Effector memory CD4-positive, alpha-beta T cell (primary cell): ENCODE measurements around the gene CAMTA1.

Source experiments
- DNase-seq, 3 donors: peaks; one replicate each; pipeline ENCODE4 v3.0.0-alpha.2; 2020
- H3K27ac ChIP-seq: 2 replicates; pipeline ENCODE4 v1.7.0; 2013; ENCODE audit warnings: mild to moderate bottlenecking, low read length, moderate library complexity; ENCODE audit not compliant: insufficient read depth, poor library complexity, severe bottlenecking
- H3K27me3 ChIP-seq: replicated peaks from 2 replicates; pipeline ENCODE4 v1.7.0; 2013; ENCODE audit warnings: mild to moderate bottlenecking, low read length; ENCODE audit not compliant: insufficient read depth, control insufficient read depth, poor library complexity, severe bottlenecking
- H3K36me3 ChIP-seq: 2 replicates; pipeline ENCODE4 v1.7.0; 2013; ENCODE audit warnings: mild to moderate bottlenecking, low read length, moderate library complexity; ENCODE audit not compliant: control insufficient read depth, insufficient read depth
- H3K4me1 ChIP-seq: 2 replicates; pipeline ENCODE4 v1.7.0; 2013; ENCODE audit warnings: low read length, mild to moderate bottlenecking; ENCODE audit not compliant: control insufficient read depth, insufficient read depth, poor library complexity, severe bottlenecking
- H3K4me3 ChIP-seq: 2 replicates; pipeline ENCODE4 v1.7.0; 2013; ENCODE audit warnings: low read length, low read depth, mild to moderate bottlenecking; ENCODE audit not compliant: insufficient read depth, poor library complexity, severe bottlenecking
- H3K9me3 ChIP-seq: 2 replicates; pipeline ENCODE4 v1.7.0; 2013; ENCODE audit warnings: mild to moderate bottlenecking, low read length, moderate library complexity; ENCODE audit not compliant: control insufficient read depth

Gene CAMTA1

DNA sequence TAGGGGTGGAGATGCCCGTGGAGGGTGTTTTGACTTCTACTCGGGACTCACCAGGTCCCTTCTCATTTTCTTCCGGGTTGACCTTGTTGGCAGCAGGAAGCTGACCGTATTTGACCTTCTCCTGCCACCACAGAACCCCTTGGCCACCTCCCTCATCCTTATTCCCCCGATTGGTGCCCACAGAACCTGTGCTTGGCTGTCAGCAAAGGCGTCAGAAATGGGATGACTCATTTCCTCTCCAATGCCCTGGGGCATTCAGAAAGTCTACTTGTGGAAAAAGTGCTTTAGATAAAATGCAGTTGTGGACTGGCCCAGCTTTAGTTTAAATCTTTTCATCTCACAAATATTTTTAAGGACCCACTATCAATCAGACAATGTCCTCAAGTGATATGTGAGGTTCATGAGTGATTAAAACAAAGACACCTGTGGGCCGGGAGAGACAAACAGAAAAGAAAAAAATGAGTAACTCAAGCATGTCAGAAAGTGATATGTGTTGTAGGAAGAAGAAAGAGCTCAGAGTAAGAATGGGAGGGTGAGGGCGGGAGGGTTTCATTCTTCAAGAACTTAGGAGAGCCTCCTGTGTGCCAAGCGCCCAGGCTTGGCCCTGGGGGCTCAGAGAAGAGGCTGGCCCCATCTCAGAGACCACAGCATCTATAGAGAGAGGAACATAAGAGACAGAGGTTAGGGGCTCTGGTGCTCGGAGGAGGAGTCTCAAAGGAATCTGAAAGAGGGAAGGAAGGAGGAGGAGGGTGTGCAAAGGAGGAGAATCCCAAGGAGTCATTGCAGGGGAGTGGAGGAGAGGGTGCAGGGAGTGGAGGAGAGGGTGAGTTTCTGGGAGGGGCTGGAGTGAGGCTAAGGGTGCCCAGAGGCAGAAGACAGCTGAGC is 764.3 kb downstream of the CAMTA1 start:
- Histone ChIP-seq H3K4me1 (peaks cover 3% of the 10 kb centered on the region), H3K4me3 (no peak overlapping the region), H3K36me3 (no peaks in the 10 kb centered on the region), H3K27me3 (no peaks in the 10 kb centered on the region), H3K27ac (no peak overlapping the region), H3K9me3 (no peaks in the 10 kb centered on the region)
- no peak for DNase-seq

DNA sequence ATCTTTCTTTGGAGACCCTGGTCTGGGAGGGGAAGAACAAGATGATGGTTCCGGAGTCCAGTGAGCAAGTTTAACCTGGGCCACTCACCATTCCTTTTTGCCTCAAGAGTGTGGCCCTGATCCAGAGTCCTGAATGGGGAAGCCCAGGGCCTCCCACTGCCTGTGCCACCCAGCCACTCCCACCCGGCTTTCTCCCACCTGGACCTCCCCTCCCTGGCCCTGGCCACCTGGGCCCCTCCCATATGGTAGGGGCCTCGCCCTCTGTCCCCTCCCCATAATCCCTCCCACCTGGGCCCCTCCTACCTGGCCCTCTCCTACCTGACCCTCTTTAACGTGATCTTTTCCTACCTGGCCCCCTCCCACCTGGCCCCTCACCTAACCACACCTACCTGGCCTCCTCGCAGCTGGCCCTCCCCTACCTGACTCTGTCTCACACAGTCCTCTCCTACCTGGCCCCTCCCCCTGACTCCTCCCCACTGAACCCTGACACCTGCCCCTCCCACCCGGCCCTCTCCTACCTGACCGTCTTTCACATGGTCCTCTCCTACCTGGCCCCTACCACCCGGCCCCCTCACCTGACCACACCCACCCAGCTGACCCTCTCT is 765.1 kb downstream of the CAMTA1 start:
- no peaks in the 10 kb centered on the region for H3K27me3 ChIP-seq

DNA sequence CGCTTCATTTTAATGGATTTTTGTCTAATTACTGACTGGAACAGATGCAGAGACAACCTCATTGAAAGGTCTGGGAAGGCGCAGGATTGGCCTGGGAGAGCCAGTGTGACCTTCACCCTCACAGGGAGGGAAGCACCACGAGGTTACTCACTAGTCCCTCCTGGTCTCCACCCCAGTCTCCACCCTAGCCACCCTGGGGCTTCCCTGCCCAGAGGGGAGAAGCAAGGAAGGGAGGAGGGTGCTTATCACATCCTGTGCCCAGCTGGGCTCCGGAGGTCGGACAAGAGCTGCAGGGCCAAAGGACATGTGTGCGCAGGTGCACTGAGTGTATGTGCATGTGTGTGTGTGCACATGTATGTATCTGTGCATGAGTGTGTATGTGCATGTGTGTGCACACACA is 765.7 kb downstream of the CAMTA1 start:
- no peak for DNase-seq
- Histone ChIP-seq H3K27ac (no peak overlapping the region), H3K9me3 (no peaks in the 10 kb centered on the region), H3K4me1 (peaks cover 3% of the 10 kb centered on the region), H3K36me3 (no peaks in the 10 kb centered on the region), H3K27me3 (no peaks in the 10 kb centered on the region), H3K4me3 (no peak overlapping the region)

More for the DNA sequence above, 765.1 kb downstream of the CAMTA1 start:
- H3K27ac ChIP-seq, result no peak overlapping the region
- no peaks in the 10 kb centered on the region for H3K9me3 ChIP-seq
- peaks cover 3% of the 10 kb centered on the region for H3K4me1 ChIP-seq
- no peak for DNase-seq
- no peak overlapping the region for H3K4me3 ChIP-seq
- H3K36me3 ChIP-seq, result no peaks in the 10 kb centered on the region

DNA sequence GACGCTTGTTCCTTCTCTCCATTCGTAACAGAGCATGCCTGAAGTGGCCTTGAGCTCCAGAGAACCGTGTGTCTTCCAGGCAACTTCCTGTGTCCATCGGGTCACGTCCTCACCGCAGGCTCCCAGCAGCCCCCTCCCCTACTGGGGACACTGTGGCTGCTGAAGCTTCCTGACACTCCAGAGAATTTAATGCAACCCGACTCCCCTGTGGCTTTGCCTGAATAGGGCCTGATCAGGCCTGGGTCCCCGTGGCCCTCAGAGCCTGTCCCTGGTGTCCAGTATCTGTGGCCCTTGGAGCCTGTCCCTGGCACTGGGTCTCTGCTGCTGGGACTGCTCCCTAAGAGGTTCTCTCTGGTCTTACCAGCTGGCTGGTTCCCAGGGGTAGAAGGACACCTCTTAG is 766.2 kb downstream of the CAMTA1 start:
- Histone ChIP-seq H3K27me3 (no peaks in the 10 kb centered on the region), H3K9me3 (no peaks in the 10 kb centered on the region), H3K4me1 (peaks cover 3% of the 10 kb centered on the region), H3K27ac (no peak overlapping the region), H3K4me3 (no peak overlapping the region), H3K36me3 (no peaks in the 10 kb centered on the region)
- no peak for DNase-seq

DNA sequence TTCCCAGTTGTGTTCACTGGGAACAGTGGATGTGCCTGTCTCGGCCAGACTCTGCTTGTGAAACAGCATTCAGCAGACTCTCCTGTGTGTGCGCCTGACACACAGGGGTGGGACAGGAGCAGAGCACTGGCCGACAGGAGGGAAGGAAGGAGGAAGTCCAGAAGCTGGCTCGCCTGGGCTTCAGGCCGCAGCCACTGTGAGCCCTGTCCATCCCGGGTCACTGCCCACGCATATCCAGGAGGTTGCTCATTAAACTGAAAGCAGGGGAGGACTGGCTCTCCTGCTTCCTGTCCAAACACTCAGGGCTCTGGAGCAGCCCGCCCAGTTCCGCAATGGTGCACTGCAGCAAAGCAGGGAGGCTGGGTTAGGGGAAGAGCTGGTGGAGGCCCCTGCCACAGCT is 767.1 kb downstream of the CAMTA1 start:
- H3K9me3 ChIP-seq, result no peaks in the 10 kb centered on the region
- DNase-seq, result no peak
- peaks cover 3% of the 10 kb centered on the region for H3K4me1 ChIP-seq
- no peaks in the 10 kb centered on the region for H3K36me3 ChIP-seq
- no peak overlapping the region for H3K4me3 ChIP-seq
- H3K27me3 ChIP-seq, result no peaks in the 10 kb centered on the region
- no peak overlapping the region for H3K27ac ChIP-seq

DNA sequence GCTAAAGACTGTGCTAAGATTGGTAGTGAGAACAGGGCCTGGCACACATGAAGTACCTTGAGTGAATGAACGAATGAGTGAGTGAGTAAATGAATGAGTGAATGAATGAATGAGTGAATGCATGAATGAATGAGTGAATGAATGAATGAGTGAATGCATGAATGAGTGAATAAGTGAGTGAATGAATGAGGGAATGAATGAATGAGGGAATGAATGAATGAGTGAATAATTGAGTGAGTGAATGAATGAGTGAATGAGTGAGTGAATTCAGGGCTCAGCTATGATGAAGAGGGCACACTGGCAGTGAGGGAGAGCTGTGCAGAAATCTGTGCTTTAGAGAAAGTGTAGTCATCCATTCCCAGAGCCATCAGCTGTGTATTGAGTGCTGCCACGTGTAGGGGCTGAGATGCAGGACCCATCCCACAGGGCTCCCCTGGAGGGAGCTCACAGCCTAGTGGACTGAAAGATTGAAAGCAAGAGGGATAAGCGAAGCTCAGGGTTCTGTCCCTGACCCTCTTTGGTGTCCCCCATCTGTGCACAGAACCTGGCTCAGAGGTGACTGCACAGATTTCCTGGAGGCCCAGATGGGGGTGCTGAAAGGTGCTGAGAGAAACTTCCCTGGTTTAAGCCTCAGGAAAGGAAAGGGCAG is 767.9 kb downstream of the CAMTA1 start:
- no peak for DNase-seq
- Histone ChIP-seq H3K27me3 (no peaks in the 10 kb centered on the region), H3K4me3 (no peak overlapping the region), H3K4me1 (peaks cover 3% of the 10 kb centered on the region), H3K36me3 (no peaks in the 10 kb centered on the region), H3K27ac (no peak overlapping the region), H3K9me3 (no peaks in the 10 kb centered on the region)

DNA sequence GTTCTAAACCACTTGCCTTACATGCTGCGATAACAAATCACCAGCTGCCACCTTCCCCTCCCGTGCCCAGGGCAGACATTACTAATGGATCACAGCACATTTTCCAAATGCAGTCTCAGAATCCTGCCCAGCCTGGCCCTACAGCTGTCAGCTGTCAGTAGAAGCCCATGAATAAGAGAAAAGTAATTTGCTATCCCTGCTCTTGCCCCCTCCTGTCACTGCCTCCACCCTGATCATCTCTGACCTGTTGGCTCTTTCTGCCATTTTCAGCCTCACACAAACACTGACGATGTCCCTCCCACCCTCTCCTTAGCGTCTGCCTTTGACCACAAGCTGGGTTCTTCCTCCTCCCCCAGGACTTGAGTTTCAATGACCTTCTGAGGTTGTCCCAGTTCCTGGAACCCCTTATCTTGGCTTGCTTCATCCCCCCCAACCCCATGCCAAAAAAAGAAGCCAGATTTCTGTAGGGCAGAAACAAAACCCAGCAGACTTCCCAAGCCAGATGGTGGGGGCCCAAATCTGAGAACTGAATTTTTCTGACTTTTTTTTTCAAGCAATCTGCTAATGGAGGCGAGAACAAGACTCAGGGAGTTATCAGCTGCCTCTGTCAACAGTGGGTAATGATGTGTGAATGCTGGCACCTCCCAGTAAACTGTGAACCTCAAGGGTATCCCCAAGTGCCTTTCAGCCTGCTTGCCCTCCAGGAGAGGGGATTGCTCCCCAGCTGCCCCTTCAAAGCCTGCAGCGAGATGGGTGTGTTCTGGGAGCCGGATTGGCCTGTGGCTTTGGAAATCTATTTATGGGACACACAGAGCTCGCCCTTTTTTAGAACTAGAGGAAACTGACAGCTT is 769.4 kb downstream of the CAMTA1 start:
- Histone ChIP-seq H3K4me3 (no peak overlapping the region), H3K27ac (no peak overlapping the region), H3K4me1 (no peaks in the 10 kb centered on the region), H3K9me3 (no peaks in the 10 kb centered on the region), H3K27me3 (no peaks in the 10 kb centered on the region), H3K36me3 (no peaks in the 10 kb centered on the region)
- DNase-seq, result no peak

DNA sequence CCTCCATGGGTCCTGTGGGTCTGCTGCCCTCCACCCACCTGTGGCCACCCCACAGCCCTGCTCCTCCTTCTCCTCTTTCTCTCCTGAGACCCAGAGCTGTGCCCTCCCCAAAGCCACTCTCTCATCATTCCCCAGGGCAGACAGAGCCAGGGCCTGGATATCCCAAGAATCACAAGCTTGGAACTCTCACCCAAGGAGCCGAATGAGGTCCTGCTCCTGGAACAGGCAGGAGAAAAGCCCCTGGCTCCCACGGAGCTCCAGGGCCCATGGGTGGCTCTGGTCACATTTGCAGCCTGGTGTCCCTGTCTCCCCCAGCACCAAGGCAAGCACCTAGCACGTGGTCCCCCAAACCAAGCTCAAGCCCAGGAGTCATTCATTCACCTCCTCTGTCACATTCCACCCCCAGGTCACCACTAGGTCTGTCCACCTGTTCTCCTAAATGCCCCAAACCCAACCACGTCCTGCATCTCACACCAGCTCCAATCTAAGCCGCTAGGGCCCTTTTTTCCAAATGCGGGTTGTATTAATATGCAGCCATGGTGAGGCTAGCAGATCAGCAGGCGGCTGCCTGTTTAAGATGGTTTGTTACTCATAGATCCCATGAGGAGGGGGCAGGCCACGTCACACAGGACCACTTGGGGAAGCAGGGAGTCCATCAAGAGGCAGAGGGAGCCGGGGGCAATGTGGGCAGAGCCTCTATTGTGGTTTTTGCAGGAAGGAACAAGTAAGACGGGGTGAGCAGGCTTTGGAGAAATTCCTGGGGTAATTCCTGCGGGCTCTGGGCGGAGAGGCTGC is 770.3 kb downstream of the CAMTA1 start:
- Histone ChIP-seq H3K27me3 (no peaks in the 10 kb centered on the region), H3K4me3 (no peak overlapping the region), H3K4me1 (no peaks in the 10 kb centered on the region), H3K36me3 (no peaks in the 10 kb centered on the region), H3K9me3 (no peaks in the 10 kb centered on the region), H3K27ac (no peak overlapping the region)
- no peak for DNase-seq

DNA sequence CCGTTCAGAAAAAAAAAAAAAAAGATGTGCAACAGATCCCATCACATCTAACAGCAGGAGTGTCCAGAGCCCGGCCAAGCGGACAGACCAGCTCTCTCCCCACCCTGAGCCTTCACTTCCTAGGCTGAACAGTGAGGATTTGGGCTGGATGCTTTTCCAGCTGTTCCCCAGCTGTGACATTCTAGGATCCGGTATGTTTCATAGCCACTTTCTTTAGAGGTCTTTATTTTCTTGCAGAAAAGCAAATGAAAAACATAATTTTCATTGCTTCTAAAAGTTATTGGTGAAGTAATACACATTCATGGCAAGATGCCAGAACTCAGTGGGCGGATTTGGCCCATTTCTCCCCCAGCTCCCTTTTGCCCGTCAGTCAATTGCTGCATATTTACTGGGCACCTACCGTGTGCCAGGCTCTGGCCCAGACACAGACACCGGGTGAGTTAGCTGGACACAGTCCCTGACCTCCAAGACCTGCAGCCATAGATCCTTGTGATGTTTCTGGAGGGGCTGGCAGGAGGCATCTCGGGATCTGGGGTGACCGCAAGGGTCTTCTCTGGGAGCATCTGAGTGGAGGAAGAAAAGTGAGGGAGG is 772.1 kb downstream of the CAMTA1 start:
- no peak for DNase-seq

More for the DNA sequence above, 772.1 kb downstream of the CAMTA1 start:
- Histone ChIP-seq H3K4me3 (no peak overlapping the region), H3K36me3 (no peaks in the 10 kb centered on the region), H3K27ac (no peak overlapping the region), H3K9me3 (no peaks in the 10 kb centered on the region), H3K4me1 (no peaks in the 10 kb centered on the region), H3K27me3 (no peaks in the 10 kb centered on the region)
